COLO668 (cell line): ENCODE data around the gene RAC2.
"Not testable (repeated sequence)": the region's sequence is repeated elsewhere in the genome, so short reads cannot be mapped to it uniquely, and the experiment has no call there.

ENCODE experiments used
- DNase-seq: peaks from one replicate; lab custom pipeline; 2025; ENCODE audit not compliant: unreplicated experiment; lab: John Stamatoyannopoulos, UW

RAC2 gene

GRCh38 chr22:37206841-37207821 lies 36.9 kb downstream of the RAC2 start:
- no peak for DNase-seq

GRCh38 chr22:37206118-37206840 lies 37.8 kb downstream of the RAC2 start:
- no peak for DNase-seq

- DNase-seq: no peak
Measured at GRCh38 chr22:37205046-37205445, 39.0 kb downstream of the RAC2 start.

- no peak for DNase-seq
Measured at GRCh38 chr22:37204045-37204655, 39.9 kb downstream of the RAC2 start.

- DNase-seq: no peak
Measured at GRCh38 chr22:37203354-37204044, 40.6 kb downstream of the RAC2 start.

- DNase-seq: peak; percentile 9
Measured at GRCh38 chr22:37202716-37203115, 41.4 kb downstream of the RAC2 start.

GRCh38 chr22:37202001-37202555 lies 42.0 kb downstream of the RAC2 start:
- DNase-seq: no peak

- not testable (repeated sequence) for DNase-seq
Measured at GRCh38 chr22:37201443-37201820, 42.6 kb downstream of the RAC2 start.

GRCh38 chr22:37199760-37200108 lies 44.3 kb downstream of the RAC2 start:
- DNase-seq: peak; percentile 66

- peak; percentile 95 for DNase-seq
Measured at GRCh38 chr22:37199103-37199759, 44.8 kb downstream of the RAC2 start.

- peak; percentile 26 for DNase-seq
Measured at GRCh38 chr22:37198258-37199102, 45.6 kb downstream of the RAC2 start.

- no peak for DNase-seq
Measured at GRCh38 chr22:37197451-37198257, 46.4 kb downstream of the RAC2 start.

GRCh38 chr22:37196539-37197450 lies 47.3 kb downstream of the RAC2 start:
- no peak for DNase-seq

GRCh38 chr22:37195921-37196320 lies 48.1 kb downstream of the RAC2 start:
- DNase-seq: no peak

GRCh38 chr22:37194750-37195149 lies 49.3 kb downstream of the RAC2 start:
- no peak for DNase-seq

GRCh38 chr22:37193629-37194191 lies 50.4 kb downstream of the RAC2 start:
- DNase-seq: no peak

- DNase-seq: no peak
Measured at GRCh38 chr22:37192741-37193140, 51.3 kb downstream of the RAC2 start.
